Left lung (tissue), 10 donors: ENCODE data around the gene MAML2. TPM values are rescaled to one million over a fixed set of nuclear protein-coding genes. Genes with fewer than 3 reads are reported as not detected.

Experiments
- ATAC-seq: fragments of 200-7000 bp; cut with Tn5 transposase; one replicate; pipeline ENCODE4 v1.9.1; 2020; ENCODE audit warnings: moderate library complexity
- DNase-seq, 4 donors: peaks; one replicate each; pipeline ENCODE4 v3.0.0-alpha.2; 2013 to 2020
- H3K27ac ChIP-seq, 2 donors: fragments of 200-600 bp; sonication (generic) in 1 of 2; one replicate each; pipeline versions ENCODE4 v1.5.0 to v1.8.0; 2020 to 2021
- H3K27me3 ChIP-seq, 2 donors: fragments of 200-600 bp; sonication (generic) in 1 of 2; one replicate each; pipeline versions ENCODE4 v1.5.0 to v1.8.0; 2020 to 2021
- H3K36me3 ChIP-seq, 2 donors: fragments of 200-600 bp; sonication (generic) in 1 of 2; one replicate each; pipeline versions ENCODE4 v1.5.0 to v1.8.0; 2020 to 2021
- H3K4me1 ChIP-seq, 2 donors: fragments of 200-600 bp; one replicate each; pipeline ENCODE4 v1.8.0; 2021
- H3K4me3 ChIP-seq, 2 donors: fragments of 200-600 bp; sonication (generic) in 1 of 2; one replicate each; pipeline versions ENCODE4 v1.5.0 to v1.8.0; 2020 to 2021; ENCODE audit warnings: mild to moderate bottlenecking in 1 of 2
- H3K9me3 ChIP-seq, 2 donors: fragments of 200-600 bp; sonication (generic) in 1 of 2; one replicate each; pipeline versions ENCODE4 v1.5.0 to v1.8.0; 2020 to 2021
- intact Hi-C, 2 donors: fragments of 100-400 bp; cut with DNase I; formaldehyde crosslinking; loops; one replicate each; pipeline versions ENCODE4 v1.11.2 to v1.14.2; 2022
- polyA plus RNA-seq, 6 donors: library from polyadenylated mRNA; unstranded; fragments of 120-200 nt; gene quantifications; one replicate each; pipeline ENCODE4 v1.2.1, GENCODE V29; 2013; ENCODE audit not compliant: insufficient read length in 6 of 6
- total RNA-seq, 2 donors: library from RNA; stranded (reverse); fragmentation: NEBNext Ultra II Directional; extraction: Animal tissue kit (Norgen Biotek cat#: 25700); gene quantifications; one replicate each; pipeline ENCODE4 v1.2.1, GENCODE V29; 2021
- TF ChIP-seq, protein P1 (sequence below), 2 donors: fragments of 200-600 bp; sonication (generic) in 1 of 2; IDR thresholded peaks; one replicate each; pipeline versions ENCODE4 v1.5.0 to v1.8.0; 2021; ENCODE audit warnings: antibody characterized with exemption in 2 of 2
- donor health status: DM: no; HTN: yes; CAD: no.
- donor health status: DM: no; HTN: no; CAD: no.

The MAML2 gene
- total and polyA plus RNA-seq, 8 donors, result 18.7 to 44.0 (median 36.6) TPM

DNA sequence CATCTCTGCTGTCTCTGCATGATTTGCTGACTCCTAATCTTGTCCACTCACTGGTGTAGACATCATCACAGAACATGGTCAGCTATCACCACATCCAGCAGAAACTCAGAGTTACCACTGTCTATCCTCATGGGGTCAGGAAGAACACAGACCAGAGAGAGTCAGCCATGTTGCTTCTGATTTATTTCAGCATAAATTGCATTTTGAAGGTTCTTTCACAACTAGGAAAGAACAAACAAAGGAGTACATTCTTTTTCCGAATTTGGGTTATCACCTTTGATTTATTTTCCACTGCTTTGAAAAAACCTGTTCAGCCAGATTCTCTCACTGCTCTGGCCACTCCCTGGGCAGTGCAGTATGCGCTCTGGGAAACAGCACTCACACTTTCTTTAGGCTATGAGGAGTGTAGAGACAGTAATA is 247.1 kb downstream of the MAML2 start:
- DNase-seq (peak in 1 of 4 donors; percentile 72), ATAC-seq (peak; percentile 92)
- Histone ChIP-seq H3K4me3 (no peak overlapping the region), H3K36me3 (peaks cover 0 to 20% of the 10 kb centered on the region in 2 donors), H3K4me1 (peaks cover 15 to 16% of the 10 kb centered on the region in 2 donors), H3K9me3 (no peaks in the 10 kb centered on the region), H3K27ac (peak overlapping the region; percentile 45 to 53), H3K27me3 (no peaks in the 10 kb centered on the region)
- intact Hi-C loops, result no loop called here
- TF ChIP-seq, protein P1, sequence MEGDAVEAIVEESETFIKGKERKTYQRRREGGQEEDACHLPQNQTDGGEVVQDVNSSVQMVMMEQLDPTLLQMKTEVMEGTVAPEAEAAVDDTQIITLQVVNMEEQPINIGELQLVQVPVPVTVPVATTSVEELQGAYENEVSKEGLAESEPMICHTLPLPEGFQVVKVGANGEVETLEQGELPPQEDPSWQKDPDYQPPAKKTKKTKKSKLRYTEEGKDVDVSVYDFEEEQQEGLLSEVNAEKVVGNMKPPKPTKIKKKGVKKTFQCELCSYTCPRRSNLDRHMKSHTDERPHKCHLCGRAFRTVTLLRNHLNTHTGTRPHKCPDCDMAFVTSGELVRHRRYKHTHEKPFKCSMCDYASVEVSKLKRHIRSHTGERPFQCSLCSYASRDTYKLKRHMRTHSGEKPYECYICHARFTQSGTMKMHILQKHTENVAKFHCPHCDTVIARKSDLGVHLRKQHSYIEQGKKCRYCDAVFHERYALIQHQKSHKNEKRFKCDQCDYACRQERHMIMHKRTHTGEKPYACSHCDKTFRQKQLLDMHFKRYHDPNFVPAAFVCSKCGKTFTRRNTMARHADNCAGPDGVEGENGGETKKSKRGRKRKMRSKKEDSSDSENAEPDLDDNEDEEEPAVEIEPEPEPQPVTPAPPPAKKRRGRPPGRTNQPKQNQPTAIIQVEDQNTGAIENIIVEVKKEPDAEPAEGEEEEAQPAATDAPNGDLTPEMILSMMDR (IDR thresholded peaks at IDR 0.05), result no peak

- no peak for DNase-seq
- TF ChIP-seq, protein P1 (IDR thresholded peaks at IDR 0.05), result no peak
- intact Hi-C loops, result no loop called here
- ATAC-seq, result no peak
- no peaks in the 10 kb centered on the region for H3K27me3 ChIP-seq
- H3K27ac ChIP-seq, result no peak overlapping the region
- H3K4me3 ChIP-seq, result no peak overlapping the region
- peaks cover 13 to 15% of the 10 kb centered on the region in 2 donors for H3K4me1 ChIP-seq
- no peaks in the 10 kb centered on the region for H3K9me3 ChIP-seq
- peaks cover 0 to 20% of the 10 kb centered on the region in 2 donors for H3K36me3 ChIP-seq
Measured at GRCh38 chr11:96094156-96094555, 248.8 kb downstream of the MAML2 start.

DNA sequence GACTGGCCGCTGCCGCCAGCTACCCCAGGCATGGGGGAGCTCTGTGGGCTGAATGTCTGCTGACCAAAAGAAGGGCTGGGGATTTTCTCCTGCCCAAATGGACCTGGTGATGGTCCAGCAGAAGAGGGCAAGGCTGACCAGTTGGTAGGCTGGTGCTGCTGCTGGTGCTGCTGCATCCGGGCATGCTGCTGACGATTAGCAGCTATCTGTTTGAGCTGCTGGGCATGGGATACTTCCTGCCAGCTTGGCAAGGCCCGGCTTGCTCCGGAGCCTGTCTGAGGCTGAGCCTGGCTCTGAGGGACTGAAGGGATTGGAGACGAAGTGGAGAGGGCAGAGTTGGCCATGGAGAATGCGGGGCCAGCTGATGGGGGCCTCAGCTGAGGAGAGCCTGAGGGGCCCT is 250.5 kb downstream of the MAML2 start:
- Histone ChIP-seq H3K36me3 (peaks cover 0 to 20% of the 10 kb centered on the region in 2 donors), H3K9me3 (no peaks in the 10 kb centered on the region), H3K4me1 (peaks cover 0 to 8% of the 10 kb centered on the region in 2 donors), H3K4me3 (no peak overlapping the region), H3K27ac (no peak overlapping the region), H3K27me3 (no peaks in the 10 kb centered on the region)
- ATAC-seq (no peak), DNase-seq (peak in 1 of 4 donors; percentile 59)
- TF ChIP-seq, protein P1 (IDR thresholded peaks at IDR 0.05), result no peak
- intact Hi-C loops, result no loop called here

DNA sequence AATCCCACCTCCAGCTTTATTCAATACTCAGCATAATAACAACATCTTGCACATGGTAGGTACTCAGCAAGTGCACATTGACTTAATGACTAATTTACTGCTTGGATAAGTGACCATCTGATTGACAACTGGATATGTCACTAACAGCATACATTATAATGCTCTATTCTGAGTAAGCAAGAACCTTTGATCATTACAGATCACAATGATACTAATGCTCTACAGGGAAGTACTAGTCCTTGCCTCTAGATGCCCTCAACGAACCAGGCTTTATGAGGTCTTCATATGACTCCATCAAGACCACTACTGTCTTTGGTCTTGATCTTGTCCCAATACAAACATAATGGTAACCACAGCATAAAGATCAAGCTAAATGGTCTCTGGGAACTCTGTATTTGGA is 251.5 kb downstream of the MAML2 start:
- ATAC-seq, result no peak
- no peak overlapping the region for H3K27ac ChIP-seq
- peaks cover 0 to 20% of the 10 kb centered on the region in 2 donors for H3K36me3 ChIP-seq
- H3K9me3 ChIP-seq, result no peaks in the 10 kb centered on the region
- no peaks in the 10 kb centered on the region for H3K27me3 ChIP-seq
- H3K4me3 ChIP-seq, result no peak overlapping the region
- peaks cover 0 to 8% of the 10 kb centered on the region in 2 donors for H3K4me1 ChIP-seq
- intact Hi-C loops, result no loop called here
- TF ChIP-seq, protein P1 (IDR thresholded peaks at IDR 0.05), result no peak
- no peak for DNase-seq

- Histone ChIP-seq H3K4me3 (no peak overlapping the region), H3K27me3 (no peaks in the 10 kb centered on the region), H3K36me3 (peaks cover 0 to 20% of the 10 kb centered on the region in 2 donors), H3K27ac (no peak overlapping the region), H3K4me1 (peaks cover 0 to under 1% of the 10 kb centered on the region in 2 donors), H3K9me3 (no peaks in the 10 kb centered on the region)
- DNase-seq (no peak), ATAC-seq (peak; percentile 30)
- TF ChIP-seq, protein P1 (IDR thresholded peaks at IDR 0.05), result no peak
- intact Hi-C loops, result no loop called here
Measured at GRCh38 chr11:96090711-96091110, 252.3 kb downstream of the MAML2 start.
